HepG2 (cell line): ENCODE results near the gene COQ10B. TPM values are rescaled to one million over a fixed set of nuclear protein-coding genes. Genes with fewer than 3 reads are reported as not detected.

Experiments
- BORCS8-MEF2B ChIP-seq: sonication (generic); formaldehyde crosslinking; IDR thresholded peaks from 2 replicates; pipeline ENCODE4 v1.8.0; 2022; ENCODE audit warnings: mild to moderate bottlenecking, missing genetic modification reagents
- CBX2 ChIP-seq, 2 experiments: fragments of 200-600 bp in 1 of 2; sonication (generic); formaldehyde crosslinking in 1 of 2; IDR thresholded peaks; 2 replicates each; pipeline versions ENCODE4 v1.7.0 to v1.8.1; 2018 to 2022; ENCODE audit warnings: low read depth in 2 of 2, low read length in 1 of 2, mild to moderate bottlenecking in 1 of 2, missing genetic modification reagents in 1 of 2
- CHCHD3 ChIP-seq: sonication (generic); formaldehyde crosslinking; IDR thresholded peaks from 2 replicates; pipeline ENCODE4 v1.8.0; 2022; ENCODE audit warnings: mild to moderate bottlenecking, missing genetic modification reagents, moderate library complexity
- FOXJ3 ChIP-seq: sonication (generic); formaldehyde crosslinking; IDR thresholded peaks from 2 replicates; pipeline ENCODE4 v1.4.0; 2020; ENCODE audit warnings: missing genetic modification reagents, mild to moderate bottlenecking, borderline replicate concordance
- FUBP1 ChIP-seq: sonication (generic); formaldehyde crosslinking; IDR thresholded peaks from 2 replicates; pipeline ENCODE4 v1.5.1; 2020; ENCODE audit warnings: missing genetic modification reagents, mild to moderate bottlenecking, borderline replicate concordance
- HMG20A ChIP-seq: IDR thresholded peaks from 2 replicates; pipeline ENCODE4 v1.6.1; 2016; ENCODE audit warnings: borderline replicate concordance
- KDM1A ChIP-seq: IDR thresholded peaks from 2 replicates; pipeline ENCODE4 v1.6.1; 2016; ENCODE audit warnings: missing compliant biosample characterization
- REST ChIP-seq, 2 experiments: IDR thresholded peaks; 2 replicates each; pipeline ENCODE4 v1.6.1; 2011 to 2012; ENCODE audit warnings: low read length in 2 of 2, borderline replicate concordance in 1 of 2, low read depth in 1 of 2, mild to moderate bottlenecking in 1 of 2, moderate library complexity in 1 of 2
- ZBTB42 ChIP-seq: sonication (generic); formaldehyde crosslinking; IDR thresholded peaks from 2 replicates; pipeline ENCODE4 v1.5.0; 2020; ENCODE audit warnings: mild to moderate bottlenecking, missing genetic modification reagents
- ZNF274 ChIP-seq: sonication (generic); formaldehyde crosslinking; IDR thresholded peaks from 2 replicates; pipeline ENCODE4 v1.5.1; 2020; ENCODE audit warnings: mild to moderate bottlenecking, missing genetic modification reagents
- ZNF775 ChIP-seq: sonication (generic); formaldehyde crosslinking; IDR thresholded peaks from 2 replicates; pipeline ENCODE4 v1.4.0; 2020; ENCODE audit warnings: missing genetic modification reagents, mild to moderate bottlenecking, moderate library complexity, borderline replicate concordance
- polyA plus RNA-seq, 8 experiments: library from polyadenylated mRNA; depleted of rRNA in 3 of 8; stranded (reverse) in 7 of 8; unstranded in 1 of 8; fragments of >200 nt; fragmentation: Illumina TruSeq in 4 of 8; extraction: Trizol in 4 of 8; gene quantifications; 2 replicates each; pipeline versions ENCODE4 v1.2.1 to v1.2.3, GENCODE V29; 2011 to 2016; ENCODE audit warnings: low read depth in 4 of 8, missing spikeins in 1 of 8, mixed read lengths in 1 of 8; ENCODE audit not compliant: insufficient read depth in 1 of 8
- total RNA-seq, 5 experiments: library from RNA; depleted of rRNA; stranded (reverse); fragments of >200 nt; fragmentation: Illumina TruSeq; extraction: Trizol; gene quantifications; 2 replicates each; pipeline ENCODE4 v1.2.3, GENCODE V29; 2016; ENCODE audit warnings: low read depth in 1 of 5
- TF ChIP-seq, protein P1 (sequence below): sonication (generic); formaldehyde crosslinking; IDR thresholded peaks from 2 replicates; pipeline ENCODE4 v1.4.0; 2020; ENCODE audit warnings: missing genetic modification reagents
- TF ChIP-seq, protein P2 (sequence below): sonication (generic); formaldehyde crosslinking; IDR thresholded peaks from 2 replicates; pipeline ENCODE4 v1.5.1; 2020; ENCODE audit warnings: missing genetic modification reagents, mild to moderate bottlenecking, borderline replicate concordance

Gene COQ10B
- total and polyA plus RNA-seq, 2 of the 13 experiments (the other 11 are each of a cell fraction or from before 2014, with no cell fraction given) = 4.6 to 34.9 TPM

DNA sequence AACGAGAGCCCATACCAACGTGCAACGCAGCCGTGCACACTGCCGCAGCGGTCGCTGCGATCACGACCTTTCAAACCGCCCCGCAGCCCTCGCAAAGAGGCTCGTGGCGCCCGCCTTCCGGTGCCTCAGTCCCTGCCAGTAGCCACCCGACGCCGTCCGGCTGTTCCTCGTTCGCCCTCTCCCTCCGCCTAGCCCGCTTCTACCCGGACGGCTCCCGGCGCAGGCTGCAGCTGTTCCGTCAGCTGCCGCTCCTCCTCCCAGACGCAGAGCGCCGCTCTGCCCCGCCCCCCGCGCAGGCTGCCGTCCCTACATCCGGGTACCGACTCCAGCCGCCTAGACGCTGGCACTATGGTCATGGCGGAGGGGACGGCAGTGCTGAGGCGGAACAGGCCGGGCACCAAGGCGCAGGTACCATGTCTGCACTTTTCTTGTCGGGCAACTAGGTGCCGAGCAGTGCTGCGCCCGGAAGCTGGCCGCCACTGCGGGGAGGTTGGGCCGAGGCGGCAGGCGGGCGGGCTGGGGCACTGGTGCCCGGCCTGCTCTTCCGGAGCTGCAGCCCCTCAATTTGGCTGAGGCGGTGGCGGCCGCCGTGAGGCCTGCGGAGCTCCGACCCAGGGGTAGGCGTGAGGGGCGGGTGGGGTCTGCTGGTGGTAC lies 62.5 kb downstream of the COQ10B start, which contains the start of gene MOB4 (continued):
- TF ChIP-seq, protein P1, sequence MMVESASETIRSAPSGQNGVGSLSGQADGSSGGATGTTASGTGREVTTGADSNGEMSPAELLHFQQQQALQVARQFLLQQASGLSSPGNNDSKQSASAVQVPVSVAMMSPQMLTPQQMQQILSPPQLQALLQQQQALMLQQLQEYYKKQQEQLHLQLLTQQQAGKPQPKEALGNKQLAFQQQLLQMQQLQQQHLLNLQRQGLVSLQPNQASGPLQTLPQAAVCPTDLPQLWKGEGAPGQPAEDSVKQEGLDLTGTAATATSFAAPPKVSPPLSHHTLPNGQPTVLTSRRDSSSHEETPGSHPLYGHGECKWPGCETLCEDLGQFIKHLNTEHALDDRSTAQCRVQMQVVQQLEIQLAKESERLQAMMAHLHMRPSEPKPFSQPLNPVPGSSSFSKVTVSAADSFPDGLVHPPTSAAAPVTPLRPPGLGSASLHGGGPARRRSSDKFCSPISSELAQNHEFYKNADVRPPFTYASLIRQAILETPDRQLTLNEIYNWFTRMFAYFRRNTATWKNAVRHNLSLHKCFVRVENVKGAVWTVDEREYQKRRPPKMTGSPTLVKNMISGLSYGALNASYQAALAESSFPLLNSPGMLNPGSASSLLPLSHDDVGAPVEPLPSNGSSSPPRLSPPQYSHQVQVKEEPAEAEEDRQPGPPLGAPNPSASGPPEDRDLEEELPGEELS = peak; percentile 83
- TF ChIP-seq FUBP1 (CRISPR knock-in tag) = no peak; the same call in 1 of the 2 replicates
- TF ChIP-seq, protein P2, sequence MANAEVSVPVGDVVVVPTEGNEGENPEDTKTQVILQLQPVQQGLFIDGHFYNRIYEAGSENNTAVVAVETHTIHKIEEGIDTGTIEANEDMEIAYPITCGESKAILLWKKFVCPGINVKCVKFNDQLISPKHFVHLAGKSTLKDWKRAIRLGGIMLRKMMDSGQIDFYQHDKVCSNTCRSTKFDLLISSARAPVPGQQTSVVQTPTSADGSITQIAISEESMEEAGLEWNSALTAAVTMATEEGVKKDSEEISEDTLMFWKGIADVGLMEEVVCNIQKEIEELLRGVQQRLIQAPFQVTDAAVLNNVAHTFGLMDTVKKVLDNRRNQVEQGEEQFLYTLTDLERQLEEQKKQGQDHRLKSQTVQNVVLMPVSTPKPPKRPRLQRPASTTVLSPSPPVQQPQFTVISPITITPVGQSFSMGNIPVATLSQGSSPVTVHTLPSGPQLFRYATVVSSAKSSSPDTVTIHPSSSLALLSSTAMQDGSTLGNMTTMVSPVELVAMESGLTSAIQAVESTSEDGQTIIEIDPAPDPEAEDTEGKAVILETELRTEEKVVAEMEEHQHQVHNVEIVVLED = peak; percentile 100
- 0 out of 2 replicates have a peak, but pooled peaks have one; percentile 65 for TF ChIP-seq KDM1A (CRISPR knock-in tag)
- TF ChIP-seq ZNF274 (CRISPR knock-in tag) = peak; percentile 93
- TF ChIP-seq HMG20A (CRISPR knock-in tag) = peak; percentile 82; the same call in 1 of the 2 replicates
- TF ChIP-seq CBX2 (IDR thresholded peaks at IDR 0.05; ENCODE audit: low read depth, low read length) = no peak; the same call in 1 of the 2 replicates
- peak; percentile 97; the same call in 1 of the 2 replicates for TF ChIP-seq CBX2 (CRISPR knock-in tag; IDR thresholded peaks at IDR 0.05; ENCODE audit: low read depth)
- peak; percentile 84; the same call in 1 of the 2 replicates for TF ChIP-seq CHCHD3 (CRISPR knock-in tag)
- TF ChIP-seq FOXJ3 = peak; percentile 81
- TF ChIP-seq REST (IDR thresholded peaks at IDR 0.05; ENCODE audit: borderline replicate concordance in 1 of 2, low read depth in 1 of 2, low read length in 2 of 2) = no peak; a peak in 2 of 4 replicates
- peak; percentile 98 for TF ChIP-seq BORCS8-MEF2B (CRISPR knock-in tag)
- TF ChIP-seq ZNF775 (CRISPR knock-in tag) = no peak
- TF ChIP-seq ZBTB42 (CRISPR knock-in tag) = peak; percentile 92
